Epithelial cell of proximal tubule (primary cell): Measurements from ENCODE around the gene GPS2. TPM values are rescaled to one million over a fixed set of nuclear protein-coding genes. Genes with fewer than 3 reads are reported as not detected.

Experiments
- DNase-seq: peaks from one replicate; pipeline ENCODE4 v3.0.0-alpha.2; 2011; ENCODE audit warnings: low read depth
- H3K4me3 ChIP-seq: 2 replicates; pipeline ENCODE4 v1.5.1; 2011; ENCODE audit warnings: low read depth, mild to moderate bottlenecking, low read length
- CTCF ChIP-seq: conservative IDR thresholded peaks from 2 replicates; pipeline ENCODE4 v1.5.1; 2012; ENCODE audit warnings: low read depth, mild to moderate bottlenecking, low read length
- total RNA-seq: library from RNA; depleted of rRNA; stranded (reverse); fragments of >200 nt; gene quantifications from 2 replicates; pipeline ENCODE4 v1.2.3, GENCODE V29; 2015

GPS2 gene
- total RNA-seq, result 91.5 and 104 TPM in 2 replicates

GRCh38 chr17:7314719-7315569, at the start of gene GPS2:
TSS of gene GPS2 (minus strand) at chr17:7315360. CDS start at chr17:7315052, 308 bp downstream.
- no peak for DNase-seq
- TF ChIP-seq CTCF, result no peak

GRCh38 chr17:7363311-7363710, 48.2 kb upstream of the GPS2 start:
- TF ChIP-seq CTCF, result no peak
- DNase-seq, result no peak
- H3K4me3 ChIP-seq, result no peak overlapping the region

More at GRCh38 chr17:7314719-7315569, at the start of gene GPS2:
- peak within 1 kb of the TSS; percentile 86 for H3K4me3 ChIP-seq

GRCh38 chr17:7361906-7362305, 46.7 kb upstream of the GPS2 start:
- no peak for DNase-seq
- H3K4me3 ChIP-seq, result no peak overlapping the region
- TF ChIP-seq CTCF, result no peak

GRCh38 chr17:7357381-7357780, 42.2 kb upstream of the GPS2 start:
- TF ChIP-seq CTCF, result no peak
- no peak for DNase-seq
- H3K4me3 ChIP-seq, result no peak overlapping the region

- TF ChIP-seq CTCF, result no peak
- DNase-seq, result no peak
- no peak overlapping the region for H3K4me3 ChIP-seq
Observed at GRCh38 chr17:7356756-7357155, 41.6 kb upstream of the GPS2 start.

GRCh38 chr17:7356072-7356549, 41.0 kb upstream of the GPS2 start:
- no peak for DNase-seq
- peak; percentile 88 for TF ChIP-seq CTCF
- H3K4me3 ChIP-seq, result no peak overlapping the region

- no peak for DNase-seq
- TF ChIP-seq CTCF, result no peak
- H3K4me3 ChIP-seq, result no peak overlapping the region
Observed at GRCh38 chr17:7355573-7355972, 40.4 kb upstream of the GPS2 start.
